SK-N-SH (cell line): ENCODE measurements around the gene NCK1. TPM values are rescaled to one million over a fixed set of nuclear protein-coding genes. Genes with fewer than 3 reads are reported as not detected.
A peak's percentile ranks its signal among the peaks of the same experiment; 100 is the strongest.

Experiments used
- CTCF ChIA-PET: fragments of 300-600, 350-600 bp; formaldehyde crosslinking; extraction: SDS; loops from one replicate; lab custom pipeline; 2021; lab: Yijun Ruan, JAX
- POLR2A ChIA-PET: fragments of 350-600 bp; sonication (Branson Sonifier 250); formaldehyde crosslinking; extraction: SDS; loops from one replicate; lab custom pipeline; 2020; ENCODE audit warnings: antibody characterized with exemption, inconsistent platforms; lab: Yijun Ruan, JAX
- DNase-seq: peaks from one replicate; pipeline ENCODE4 v3.0.0; 2012
- H2AFZ ChIP-seq: fragments of 200-600 bp; sonication (generic); 2 replicates; pipeline ENCODE4 v1.8.1; 2016; ENCODE audit warnings: antibody characterized with exemption, mild to moderate bottlenecking, low read depth
- H3F3A ChIP-seq: fragments of 200-600 bp; sonication (generic); replicated peaks from 2 replicates; pipeline ENCODE3; 2016; ENCODE audit warnings: antibody characterized with exemption, mild to moderate bottlenecking; ENCODE audit not compliant: insufficient read depth
- H3K27ac ChIP-seq, 2 experiments: fragments of 200-500 bp in 1 of 2; fragments of 200-600 bp in 1 of 2; sonication (Bioruptor generic) in 1 of 2; sonication (generic), shearing (Covaris generic) in 1 of 2; 2 replicates each; pipeline versions ENCODE4 v1.5.1 to v1.6.1; 2014 to 2016; ENCODE audit warnings: low read depth in 2 of 2, inconsistent platforms in 1 of 2, low read length in 1 of 2, mild to moderate bottlenecking in 1 of 2, mixed read lengths in 1 of 2
- H3K27me3 ChIP-seq: fragments of 200-600 bp; sonication (generic), shearing (Covaris generic); 2 replicates; pipeline ENCODE4 v1.6.1; 2016; ENCODE audit warnings: mixed run types; ENCODE audit not compliant: insufficient read depth
- H3K36me3 ChIP-seq, 2 experiments: fragments of 200-500 bp in 1 of 2; fragments of 200-600 bp in 1 of 2; sonication (Bioruptor generic) in 1 of 2; sonication (generic) in 1 of 2; replicated peaks in 1 of 2; 2 replicates each; pipeline versions ENCODE3 to v1.5.1; 2014 to 2016; ENCODE audit warnings: low read length in 1 of 2, mild to moderate bottlenecking in 1 of 2; ENCODE audit not compliant: insufficient read depth in 2 of 2, control insufficient read depth in 1 of 2
- H3K4me1 ChIP-seq, 2 experiments: fragments of 200-500 bp in 1 of 2; fragments of 200-600 bp in 1 of 2; sonication (Bioruptor generic) in 1 of 2; sonication (generic), shearing (Covaris generic) in 1 of 2; 2 replicates each; pipeline versions ENCODE4 v1.5.1 to v1.6.1; 2014 to 2016; ENCODE audit warnings: low read depth in 1 of 2, low read length in 1 of 2, mixed run types in 1 of 2; ENCODE audit not compliant: insufficient read depth in 2 of 2, control insufficient read depth in 1 of 2
- H3K4me2 ChIP-seq: fragments of 200-600 bp; sonication (generic), shearing (Covaris generic); 2 replicates; pipeline ENCODE4 v1.6.1; 2017; ENCODE audit warnings: mixed run types
- H3K4me3 ChIP-seq, 2 experiments: fragments of 200-500 bp in 1 of 2; fragments of 200-600 bp in 1 of 2; sonication (Bioruptor generic) in 1 of 2; sonication (generic), shearing (Covaris generic) in 1 of 2; 2 replicates each; pipeline versions ENCODE4 v1.5.1 to v1.8.1; 2014 to 2016; ENCODE audit warnings: low read depth in 2 of 2, inconsistent platforms in 1 of 2, low read length in 1 of 2, mild to moderate bottlenecking in 1 of 2, mixed read lengths in 1 of 2, moderate library complexity in 1 of 2
- H3K79me2 ChIP-seq: fragments of 200-600 bp; sonication (generic); 2 replicates; pipeline ENCODE4 v1.8.1; 2017; ENCODE audit warnings: mild to moderate bottlenecking; ENCODE audit not compliant: insufficient read depth
- H3K9ac ChIP-seq: fragments of 200-600 bp; sonication (generic); 2 replicates; pipeline ENCODE4 v1.6.1; 2017; ENCODE audit warnings: mixed run types
- H3K9me2 ChIP-seq: fragments of 200-600 bp; sonication (generic); 2 replicates; pipeline ENCODE4 v1.6.1; 2017; ENCODE audit warnings: mixed run types
- H3K9me3 ChIP-seq: fragments of 200-600 bp; sonication (generic); 2 replicates; pipeline ENCODE4 v1.6.1; 2017; ENCODE audit warnings: mixed run types, mild to moderate bottlenecking, moderate library complexity
- H4K20me1 ChIP-seq: fragments of 200-600 bp; sonication (generic); 2 replicates; pipeline ENCODE4 v1.6.1; 2017; ENCODE audit warnings: mild to moderate bottlenecking, mixed run types; ENCODE audit not compliant: insufficient read depth
- CHD2 ChIP-seq: fragments of 150-350 bp; IDR thresholded peaks from 2 replicates; pipeline ENCODE4 v1.6.1; 2018; ENCODE audit warnings: low read length; ENCODE audit not compliant: partially characterized antibody
- ELF1 ChIP-seq: IDR thresholded peaks from 2 replicates; pipeline ENCODE4 v1.4.0; 2012
- EP300 ChIP-seq, 2 experiments: IDR thresholded peaks; 2 replicates each; pipeline versions ENCODE4 v1.4.0 to v1.6.1; 2012; ENCODE audit warnings: borderline replicate concordance in 1 of 2, low read depth in 1 of 2, low read length in 1 of 2
- FOSL2 ChIP-seq: IDR thresholded peaks from 2 replicates; pipeline ENCODE4 v1.4.0; 2012; ENCODE audit warnings: low read depth, mild to moderate bottlenecking, moderate library complexity, borderline replicate concordance
- FOXM1 ChIP-seq: IDR thresholded peaks from 2 replicates; pipeline ENCODE4 v1.4.0; 2012; ENCODE audit warnings: low read depth, mild to moderate bottlenecking
- GABPA ChIP-seq: IDR thresholded peaks from 2 replicates; pipeline ENCODE4 v1.4.0; 2012; ENCODE audit warnings: low read depth, mild to moderate bottlenecking
- IRF3 ChIP-seq: fragments of 150-350 bp; IDR thresholded peaks from 2 replicates; pipeline ENCODE4 v1.6.1; 2016; ENCODE audit warnings: mild to moderate bottlenecking, low read depth, low read length
- JUND ChIP-seq: IDR thresholded peaks from 2 replicates; pipeline ENCODE4 v1.4.0; 2012
- MAX ChIP-seq: IDR thresholded peaks from 2 replicates; pipeline ENCODE4 v1.4.0; 2012; ENCODE audit warnings: low read depth
- MXI1 ChIP-seq: IDR thresholded peaks from 2 replicates; pipeline ENCODE4 v1.6.1; 2012; ENCODE audit warnings: mild to moderate bottlenecking, low read depth, low read length, improper control_type of control experiment
- NFIC ChIP-seq: IDR thresholded peaks from 2 replicates; pipeline ENCODE4 v1.4.0; 2012; ENCODE audit warnings: borderline replicate concordance
- NRF1 ChIP-seq: IDR thresholded peaks from 2 replicates; pipeline ENCODE4 v1.6.1; 2012; ENCODE audit warnings: low read depth, mild to moderate bottlenecking, low read length
- PBX3 ChIP-seq: IDR thresholded peaks from 2 replicates; pipeline ENCODE4; 2012
- POLR2AphosphoS5 ChIP-seq: IDR thresholded peaks from 2 replicates; pipeline ENCODE4 v1.6.1; 2012; ENCODE audit warnings: low read depth, low read length
- RAD21 ChIP-seq: IDR thresholded peaks from 2 replicates; pipeline ENCODE4 v1.6.1; 2012; ENCODE audit warnings: mild to moderate bottlenecking, low read length
- RFX5 ChIP-seq: IDR thresholded peaks from 2 replicates; pipeline ENCODE4 v1.6.1; 2012; ENCODE audit warnings: mild to moderate bottlenecking, improper control_type of control experiment, low read length
- RXRA ChIP-seq: IDR thresholded peaks from 2 replicates; pipeline ENCODE4 v1.4.0; 2012; ENCODE audit warnings: low read depth, mild to moderate bottlenecking, borderline replicate concordance
- SIN3A ChIP-seq: IDR thresholded peaks from 2 replicates; pipeline ENCODE4 v1.6.1; 2012; ENCODE audit warnings: low read depth, mild to moderate bottlenecking, low read length, moderate library complexity, borderline replicate concordance
- SMC3 ChIP-seq: IDR thresholded peaks from 2 replicates; pipeline ENCODE4 v1.6.1; 2012; ENCODE audit warnings: low read depth, low read length, improper control_type of control experiment
- TAF1 ChIP-seq: IDR thresholded peaks from 2 replicates; pipeline ENCODE4 v1.6.1; 2012; ENCODE audit warnings: low read depth, mild to moderate bottlenecking, low read length, moderate library complexity, borderline replicate concordance
- TCF12 ChIP-seq: IDR thresholded peaks from 2 replicates; pipeline ENCODE4 v1.4.0; 2012
- TEAD4 ChIP-seq: IDR thresholded peaks from 2 replicates; pipeline ENCODE4 v1.4.0; 2012; ENCODE audit warnings: mild to moderate bottlenecking, borderline replicate concordance; ENCODE audit not compliant: insufficient read depth
- WGBS: methylation state at CpG from one replicate; pipeline ENCODE4 v1.1.6; 2017; ENCODE audit warnings: low lambda C conversion rate; 5-methylcytosine and 5-hydroxymethylcytosine counted together
- polyA plus RNA-seq, 3 experiments: library from polyadenylated mRNA; depleted of rRNA; stranded (reverse); fragments of >200 nt; gene quantifications; 2 replicates each; pipeline ENCODE4 v1.2.3, GENCODE V29; 2012
- TF ChIP-seq, protein P1 (sequence below): fragments of 200-600 bp; sonication (generic); IDR thresholded peaks from 2 replicates; pipeline ENCODE4 v1.6.1; 2017; ENCODE audit warnings: antibody characterized with exemption, mild to moderate bottlenecking, moderate library complexity
- TF ChIP-seq, protein P2 (sequence below): fragments of 150-350 bp; IDR thresholded peaks from 2 replicates; pipeline ENCODE4 v1.6.1; 2017; ENCODE audit warnings: antibody characterized with exemption, low read length, low read depth, borderline replicate concordance

NCK1 gene
- polyA plus RNA-seq, 1 of the 3 experiments (the other 2 are of a cell fraction): 16.2 TPM

DNA sequence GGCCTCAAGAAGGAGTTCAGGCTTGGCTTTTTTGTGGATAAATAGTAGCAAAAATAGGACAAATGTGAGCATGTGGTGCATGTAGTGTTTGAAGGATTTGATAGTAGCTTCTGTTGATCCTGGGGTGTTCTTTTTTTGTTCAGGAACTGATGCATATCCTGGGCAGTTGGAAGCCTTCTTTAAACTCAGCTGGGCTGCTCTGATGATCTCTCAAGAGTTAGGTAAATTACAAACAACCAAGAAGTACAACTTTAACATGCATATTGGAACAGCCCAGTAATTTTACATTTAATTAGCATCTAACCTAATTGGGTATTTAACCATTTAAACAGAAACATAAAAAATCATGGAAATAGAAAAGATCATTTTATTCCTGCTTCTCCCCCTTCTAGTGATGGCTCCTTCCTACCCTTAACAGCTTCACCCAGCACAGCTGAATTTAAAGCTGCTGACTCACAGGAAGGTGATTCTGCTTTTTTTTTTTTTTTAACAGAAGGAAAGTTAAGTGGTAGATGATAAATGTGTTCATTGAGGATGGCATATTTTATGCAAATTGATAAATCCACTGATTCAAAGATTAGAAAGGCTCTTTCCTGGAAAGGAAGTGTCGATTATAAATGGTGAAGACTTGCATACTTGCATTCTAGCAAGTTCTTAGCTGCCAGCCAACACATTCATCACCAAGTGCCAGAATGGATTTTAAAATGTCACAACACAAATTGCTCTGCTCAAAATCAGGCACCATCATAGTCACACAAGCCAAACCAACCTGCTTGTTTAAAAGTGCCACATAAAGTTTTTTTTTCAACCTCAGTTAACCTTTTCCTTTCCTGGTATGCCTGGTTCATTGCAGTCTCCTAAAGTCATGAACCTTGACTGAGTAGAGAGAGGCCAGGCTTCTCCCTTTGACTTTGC lies 23.1 kb upstream of the NCK1 start:
- Histone ChIP-seq H3K9ac (peak overlapping the region; percentile 11; the same call in 1 of the 2 replicates), H3K9me2 (no peaks in the 10 kb centered on the region), H2AFZ (no peak overlapping the region), H4K20me1 (no peaks in the 10 kb centered on the region; the same call in 1 of the 2 replicates), H3K27me3 (no peaks in the 10 kb centered on the region), H3K36me3 (peaks cover 5 to 8% of the 10 kb centered on the region in 2 experiments), H3K4me3 (no peak overlapping the region), H3K4me1 (peaks cover 10 to 67% of the 10 kb centered on the region in 2 experiments; a peak in 3 of 4 replicates), H3K27ac (peak overlapping the region; percentile 53 to 63; a peak in 3 of 4 replicates), H3K9me3 (no peaks in the 10 kb centered on the region), H3F3A (peaks cover 19% of the 10 kb centered on the region), H3K4me2 (peak overlapping the region; percentile 39), H3K79me2 (peaks cover 64% of the 10 kb centered on the region)
- POLR2A ChIA-PET: no interaction called here
- CTCF ChIA-PET: interaction anchor here (0.7 to 1.4 kb wide), 3 partner anchors 24 to 194 kb away, joined by 3 to 4 read pairs (median 3); no protein-coding TSS in a partner anchor
- 17% methylated on average over 1 of the region's 1 CpG for WGBS
- DNase-seq: no peak
- TF ChIP-seq JUND: peak; percentile 74
- no peak for TF ChIP-seq NFIC
- TF ChIP-seq FOSL2: peak; percentile 65
- no peak for TF ChIP-seq SMC3
- TF ChIP-seq, protein P1, sequence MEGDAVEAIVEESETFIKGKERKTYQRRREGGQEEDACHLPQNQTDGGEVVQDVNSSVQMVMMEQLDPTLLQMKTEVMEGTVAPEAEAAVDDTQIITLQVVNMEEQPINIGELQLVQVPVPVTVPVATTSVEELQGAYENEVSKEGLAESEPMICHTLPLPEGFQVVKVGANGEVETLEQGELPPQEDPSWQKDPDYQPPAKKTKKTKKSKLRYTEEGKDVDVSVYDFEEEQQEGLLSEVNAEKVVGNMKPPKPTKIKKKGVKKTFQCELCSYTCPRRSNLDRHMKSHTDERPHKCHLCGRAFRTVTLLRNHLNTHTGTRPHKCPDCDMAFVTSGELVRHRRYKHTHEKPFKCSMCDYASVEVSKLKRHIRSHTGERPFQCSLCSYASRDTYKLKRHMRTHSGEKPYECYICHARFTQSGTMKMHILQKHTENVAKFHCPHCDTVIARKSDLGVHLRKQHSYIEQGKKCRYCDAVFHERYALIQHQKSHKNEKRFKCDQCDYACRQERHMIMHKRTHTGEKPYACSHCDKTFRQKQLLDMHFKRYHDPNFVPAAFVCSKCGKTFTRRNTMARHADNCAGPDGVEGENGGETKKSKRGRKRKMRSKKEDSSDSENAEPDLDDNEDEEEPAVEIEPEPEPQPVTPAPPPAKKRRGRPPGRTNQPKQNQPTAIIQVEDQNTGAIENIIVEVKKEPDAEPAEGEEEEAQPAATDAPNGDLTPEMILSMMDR: no peak
- no peak for TF ChIP-seq CHD2
- TF ChIP-seq NRF1: no peak
- TF ChIP-seq RAD21: no peak
- no peak for TF ChIP-seq SIN3A
- no peak for TF ChIP-seq IRF3
- TF ChIP-seq PBX3: no peak; the same call in none of the 2 replicates
- TF ChIP-seq MXI1: no peak
- TF ChIP-seq ELF1: no peak
- no peak for TF ChIP-seq GABPA
- peak; percentile 68 for TF ChIP-seq TCF12
- TF ChIP-seq RXRA: peak; percentile 7; the same call in 1 of the 2 replicates
- no peak for TF ChIP-seq RFX5
- no peak for TF ChIP-seq POLR2AphosphoS5
- peak in 1 of 2 experiments; percentile 53; a peak in 1 of 4 replicates for TF ChIP-seq EP300 (IDR thresholded peaks at IDR 0.05; ENCODE audit: borderline replicate concordance in 1 of 2, low read depth in 1 of 2, low read length in 1 of 2)
- TF ChIP-seq TEAD4: no peak
- TF ChIP-seq MAX: no peak
- TF ChIP-seq, protein P2, sequence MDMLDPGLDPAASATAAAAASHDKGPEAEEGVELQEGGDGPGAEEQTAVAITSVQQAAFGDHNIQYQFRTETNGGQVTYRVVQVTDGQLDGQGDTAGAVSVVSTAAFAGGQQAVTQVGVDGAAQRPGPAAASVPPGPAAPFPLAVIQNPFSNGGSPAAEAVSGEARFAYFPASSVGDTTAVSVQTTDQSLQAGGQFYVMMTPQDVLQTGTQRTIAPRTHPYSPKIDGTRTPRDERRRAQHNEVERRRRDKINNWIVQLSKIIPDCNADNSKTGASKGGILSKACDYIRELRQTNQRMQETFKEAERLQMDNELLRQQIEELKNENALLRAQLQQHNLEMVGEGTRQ: no peak
- peak; percentile 73 for TF ChIP-seq FOXM1
- no peak for TF ChIP-seq TAF1
